ENCODE data around the gene PSMD7.

- TF ChIP-seq CTCF (conservative IDR thresholded peaks at IDR 0.05 in 1 of 2, IDR thresholded peaks at IDR 0.05 in 1 of 2; ENCODE audit: extremely low read depth in 1 of 2, insufficient read depth in 1 of 2, low read depth in 1 of 2, low read length in 2 of 2) = no peak
- no peak for TF ChIP-seq EZH2 (IDR thresholded peaks at IDR 0.05; ENCODE audit: borderline replicate concordance, low read length)
Measured at GRCh38 chr16:74277974-74278373, 18.6 kb upstream of the PSMD7 start.

Measured in mammary epithelial cell (primary cell).